GM21529 (cell line): Measurements from ENCODE around the gene TCP11X1.
"Not testable (repeated sequence)": the region's sequence is repeated elsewhere in the genome, so short reads cannot be mapped to it uniquely, and the experiment has no call there.

Source experiments
- ATAC-seq: cut with Tn5 transposase; IDR thresholded peaks from one replicate; pipeline ENCODE4 v1.9.1; 2021; ENCODE audit not compliant: unreplicated experiment

TCP11X1 gene

GRCh38 chrX:102214986-102215385 is at the start of gene TCP11X1:
Gene TCP11X1 (plus strand): TSS chrX:102215301.
- ATAC-seq = not testable (repeated sequence)

- ATAC-seq = no peak
Measured at GRCh38 chrX:102185967-102186720, 29.0 kb upstream of the TCP11X1 start.

DNA sequence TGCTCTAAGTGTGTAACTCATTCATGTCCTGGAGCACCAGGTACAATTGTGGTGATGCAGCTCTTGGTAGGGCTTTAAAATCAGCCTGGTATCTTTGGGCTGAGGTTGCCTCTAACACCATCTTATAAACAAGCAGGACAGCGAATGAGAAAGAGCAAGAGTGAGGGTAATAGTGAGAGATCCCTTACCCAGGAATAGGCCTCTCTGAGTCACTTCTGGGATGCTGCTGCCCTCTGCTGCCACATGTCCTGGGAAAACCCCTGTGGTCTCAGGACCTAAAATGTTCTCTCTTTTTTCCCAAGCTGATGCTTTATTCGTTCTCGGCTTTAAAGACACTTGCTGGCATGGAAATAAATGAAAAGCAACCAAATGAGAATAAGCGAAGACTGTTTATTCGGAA is 7.2 kb upstream of the TCP11X1 start:
- ATAC-seq = not testable (repeated sequence)

DNA sequence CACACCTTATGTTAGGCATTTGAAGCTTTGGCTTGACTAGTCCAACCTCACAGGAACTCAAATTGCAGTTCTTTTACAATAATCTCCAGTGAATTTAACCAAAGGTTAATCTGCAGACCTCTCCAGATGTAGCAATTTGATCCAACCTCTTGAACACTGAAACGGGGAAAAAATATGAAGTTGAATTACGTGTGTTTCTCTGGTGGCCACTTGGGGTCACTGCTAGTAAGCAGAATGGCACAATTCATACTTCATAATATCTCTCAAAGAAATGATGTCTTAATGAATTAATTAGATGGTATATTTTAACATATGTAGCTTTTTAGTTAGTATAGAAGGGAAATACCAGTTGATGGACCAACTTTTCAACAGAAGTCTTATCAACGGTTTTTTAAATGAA is 1.4 kb downstream of the TCP11X1 start:
- ATAC-seq = not testable (repeated sequence)

DNA sequence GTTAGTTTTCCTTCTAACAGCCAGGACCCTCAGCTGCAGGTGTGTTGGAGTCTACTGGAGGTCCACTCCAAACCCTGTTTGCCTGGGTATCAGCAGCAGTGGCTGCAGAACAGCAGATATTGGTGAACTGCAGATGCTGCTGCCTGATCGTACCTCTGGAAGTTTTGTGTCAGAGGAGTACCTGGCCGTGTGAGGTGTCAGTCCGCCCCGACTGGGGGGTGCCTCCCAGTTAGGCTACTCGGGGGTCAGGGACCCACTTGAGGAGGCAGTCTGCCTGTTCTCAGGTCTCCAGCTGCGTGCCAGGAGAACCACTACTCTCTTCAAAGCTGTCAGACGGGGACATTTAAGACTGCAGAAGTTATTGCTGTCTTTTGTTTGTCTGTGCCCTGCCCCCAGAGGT is 20.6 kb downstream of the TCP11X1 start:
- not testable (repeated sequence) for ATAC-seq

DNA sequence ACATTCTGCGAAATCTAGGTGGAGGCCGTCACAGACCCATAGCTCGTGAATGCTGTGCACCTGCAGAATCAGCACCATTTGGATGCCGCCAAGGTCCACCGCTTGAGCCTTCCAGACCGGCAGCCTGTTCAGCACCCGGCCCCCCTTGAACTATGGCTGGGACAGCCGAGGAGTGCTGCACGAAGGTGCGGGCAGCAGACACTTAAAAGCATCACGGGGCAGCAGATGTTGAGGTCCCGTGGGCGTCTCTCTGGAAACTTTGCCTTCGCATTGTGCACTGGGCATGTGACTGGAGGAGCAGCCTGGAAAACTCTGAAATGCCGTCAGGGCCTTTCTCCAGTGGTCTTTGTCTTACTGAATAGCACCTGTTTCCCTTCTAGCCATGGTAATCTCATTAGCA is 25.2 kb downstream of the TCP11X1 start:
- not testable (repeated sequence) for ATAC-seq

GRCh38 chrX:102246893-102247292 is 31.8 kb downstream of the TCP11X1 start, which contains the start of gene NXF2:
Gene NXF2 (plus strand): TSS chrX:102247167. CDS start chrX:102307079, 59,912 bp downstream.
- not testable (repeated sequence) for ATAC-seq

DNA sequence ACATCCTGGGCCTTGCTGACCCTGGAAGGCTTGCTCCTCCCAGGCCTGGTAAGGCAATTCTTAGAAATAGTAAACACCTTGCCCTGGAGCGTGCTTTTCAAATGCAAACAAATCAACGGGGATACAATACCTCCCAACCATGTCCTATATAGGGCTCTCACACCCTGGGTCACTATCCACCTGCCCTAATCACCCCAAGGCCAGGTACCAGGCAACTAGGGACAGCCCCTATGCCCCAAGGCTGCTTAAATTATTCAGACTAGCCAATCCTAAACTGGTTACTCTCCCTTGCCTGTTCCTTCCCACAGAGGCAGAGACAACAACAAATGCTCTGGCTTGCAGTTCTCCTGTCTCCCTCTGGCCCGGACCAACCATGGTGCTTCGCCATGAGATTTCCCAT is 57.1 kb downstream of the TCP11X1 start:
- not testable (repeated sequence) for ATAC-seq
